ENCODE measurements around the gene USP30.
"Not testable (repeated sequence)": the region's sequence is repeated elsewhere in the genome, so short reads cannot be mapped to it uniquely, and the experiment has no call there.

Gene USP30, protein sequence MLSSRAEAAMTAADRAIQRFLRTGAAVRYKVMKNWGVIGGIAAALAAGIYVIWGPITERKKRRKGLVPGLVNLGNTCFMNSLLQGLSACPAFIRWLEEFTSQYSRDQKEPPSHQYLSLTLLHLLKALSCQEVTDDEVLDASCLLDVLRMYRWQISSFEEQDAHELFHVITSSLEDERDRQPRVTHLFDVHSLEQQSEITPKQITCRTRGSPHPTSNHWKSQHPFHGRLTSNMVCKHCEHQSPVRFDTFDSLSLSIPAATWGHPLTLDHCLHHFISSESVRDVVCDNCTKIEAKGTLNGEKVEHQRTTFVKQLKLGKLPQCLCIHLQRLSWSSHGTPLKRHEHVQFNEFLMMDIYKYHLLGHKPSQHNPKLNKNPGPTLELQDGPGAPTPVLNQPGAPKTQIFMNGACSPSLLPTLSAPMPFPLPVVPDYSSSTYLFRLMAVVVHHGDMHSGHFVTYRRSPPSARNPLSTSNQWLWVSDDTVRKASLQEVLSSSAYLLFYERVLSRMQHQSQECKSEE

DNA sequence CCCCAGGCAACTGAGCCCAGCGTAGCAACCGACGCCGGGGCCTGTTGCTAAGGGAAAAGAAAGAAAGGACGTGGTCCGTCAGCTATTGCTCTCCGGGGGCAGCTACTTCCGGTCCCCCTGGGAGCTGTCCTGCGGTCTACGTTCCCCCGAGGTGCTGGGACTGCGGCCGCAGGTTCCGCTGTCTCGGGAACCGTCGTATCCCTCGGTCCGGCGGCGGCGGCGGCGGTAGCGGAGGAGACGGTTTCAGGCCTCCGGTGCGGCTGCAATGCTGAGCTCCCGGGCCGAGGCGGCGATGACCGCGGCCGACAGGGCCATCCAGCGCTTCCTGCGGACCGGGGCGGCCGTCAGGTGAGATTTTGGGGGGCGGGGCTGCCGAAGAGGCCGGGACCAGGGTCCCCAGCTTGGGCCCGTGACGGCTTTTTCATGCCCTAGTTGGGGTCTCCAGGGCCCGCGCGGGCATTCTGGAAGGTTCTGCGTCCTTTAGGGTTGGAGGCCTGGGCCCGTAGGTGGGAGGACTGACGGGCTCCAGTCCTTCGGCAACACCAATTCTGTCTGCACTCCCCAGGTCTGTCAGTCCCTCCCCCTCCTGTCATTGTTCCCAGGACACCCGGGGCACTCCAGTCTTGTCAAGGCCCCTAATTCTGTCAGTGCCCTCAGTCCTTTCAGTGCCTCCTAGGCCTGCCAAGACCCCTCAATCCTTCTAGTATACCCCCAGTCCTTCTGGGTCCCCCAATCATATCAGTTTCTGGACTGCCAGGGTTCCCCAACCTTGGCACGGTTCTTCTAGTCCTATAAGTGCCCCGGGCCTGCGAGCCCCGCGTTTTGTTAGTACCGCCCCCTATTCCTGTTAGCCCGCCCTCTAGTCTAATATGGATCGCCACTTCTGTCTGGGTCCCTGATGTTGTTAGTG, at the start of gene USP30:
TSS of gene USP30 (plus strand) at position 163 of the 910 bp plus-strand sequence. CDS start at position 266, 103 bp downstream.
- intact Hi-C loops (cut with DNase I): no loop called here
- peak; percentile 80 to 98 (median 88) for DNase-seq

DNA sequence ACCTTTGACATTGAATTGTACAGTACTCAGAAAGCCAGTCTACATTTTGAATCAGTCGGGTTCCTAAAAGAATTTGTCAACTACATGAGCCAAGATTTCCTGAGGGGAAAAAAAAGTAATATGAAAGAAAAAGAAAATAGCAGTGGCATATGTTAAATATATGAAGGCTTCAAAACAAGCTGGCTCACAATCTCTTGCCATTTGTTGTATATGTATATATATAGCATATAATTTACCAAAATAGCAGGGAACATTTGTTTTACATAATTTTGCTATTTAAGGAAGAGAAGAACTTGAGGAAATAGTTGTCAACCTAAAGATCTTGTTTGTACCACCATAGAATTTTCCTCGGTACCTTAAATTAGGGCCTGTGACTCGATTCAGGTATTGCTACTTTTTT, 48.4 kb upstream of the USP30 start:
- intact Hi-C loops (cut with DNase I): no loop called here
- no peak for DNase-seq

DNA sequence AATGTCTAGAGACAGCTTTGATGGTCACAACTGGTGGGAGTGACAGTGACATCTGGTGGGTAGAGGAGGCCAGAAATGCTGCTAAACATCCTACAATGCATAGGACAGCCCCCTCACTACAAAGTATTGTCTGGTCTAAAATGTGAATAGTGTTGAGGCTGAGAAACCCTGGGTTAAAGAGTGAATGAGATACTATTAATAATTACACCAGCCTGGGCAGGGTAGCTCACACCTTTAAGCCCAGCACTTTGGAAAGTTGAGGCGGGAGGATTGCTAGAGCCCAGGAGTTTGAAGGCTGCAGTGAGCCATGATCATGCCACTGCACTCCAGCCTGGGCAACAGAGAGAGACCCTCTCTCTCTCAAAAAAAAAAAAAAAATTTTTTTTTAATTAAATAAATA, 42.6 kb upstream of the USP30 start:
- DNase-seq: no peak
- intact Hi-C loops (cut with DNase I): no loop called here

DNA sequence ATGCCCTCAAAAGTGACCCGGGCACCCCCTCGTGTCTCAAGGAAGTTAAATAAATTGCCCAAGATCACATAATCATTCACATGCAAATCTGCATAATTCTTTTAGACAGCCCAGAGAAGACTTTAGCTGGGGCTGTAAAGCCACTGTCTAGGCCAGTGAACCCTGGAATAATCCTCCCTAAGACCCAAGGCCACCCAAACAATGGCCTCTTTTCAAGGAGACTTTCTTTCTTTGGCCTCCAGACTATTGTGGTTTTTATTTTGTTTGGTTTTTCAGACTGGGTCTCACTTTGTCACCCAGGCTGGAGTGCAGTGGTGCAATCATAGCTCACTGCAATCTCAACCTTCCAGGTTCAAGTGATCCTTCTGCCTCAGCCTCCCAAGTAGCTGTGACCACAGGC, 42.1 kb upstream of the USP30 start:
- intact Hi-C loops (cut with DNase I): no loop called here

DNA sequence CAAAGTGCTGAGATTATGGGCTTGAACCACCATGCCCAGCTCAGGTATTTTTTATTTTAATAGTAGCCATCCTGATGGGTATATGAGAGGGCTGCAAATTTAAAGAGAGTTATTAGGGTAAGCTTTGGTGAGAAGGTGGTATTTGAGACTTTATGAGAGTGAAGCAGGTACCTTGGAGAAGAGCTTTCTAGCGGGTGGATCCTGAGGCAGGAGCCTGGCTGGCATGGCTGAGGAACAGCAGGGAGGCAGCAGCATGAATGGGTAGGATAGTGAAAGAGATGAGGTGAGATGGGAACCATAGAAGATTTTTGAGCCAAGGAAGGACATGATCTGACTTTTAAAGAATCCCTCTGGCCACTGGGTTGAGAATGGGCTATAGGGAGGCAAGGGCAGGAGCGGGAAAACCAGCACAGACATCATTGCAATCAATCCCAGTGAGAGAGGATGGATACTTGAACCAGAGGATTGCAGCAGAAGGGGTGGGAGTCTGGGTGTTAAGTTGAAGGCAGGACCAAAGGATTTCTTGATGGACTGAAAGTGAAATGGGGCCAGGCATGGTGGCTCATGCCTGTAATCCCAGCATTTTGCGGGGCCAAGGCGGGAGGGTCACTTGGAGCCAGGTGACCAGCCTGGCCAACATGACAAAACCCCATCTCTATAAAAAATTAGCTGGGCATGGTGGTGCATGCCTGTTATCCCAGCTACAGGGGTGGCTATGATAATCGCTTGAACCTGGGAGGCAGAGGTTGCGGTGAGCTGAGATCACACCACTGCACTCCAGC, 37.2 kb upstream of the USP30 start:
- intact Hi-C loops (cut with DNase I): no loop called here
- DNase-seq: no peak

More for the DNA sequence above, 42.1 kb upstream of the USP30 start:
- no peak for DNase-seq

DNA sequence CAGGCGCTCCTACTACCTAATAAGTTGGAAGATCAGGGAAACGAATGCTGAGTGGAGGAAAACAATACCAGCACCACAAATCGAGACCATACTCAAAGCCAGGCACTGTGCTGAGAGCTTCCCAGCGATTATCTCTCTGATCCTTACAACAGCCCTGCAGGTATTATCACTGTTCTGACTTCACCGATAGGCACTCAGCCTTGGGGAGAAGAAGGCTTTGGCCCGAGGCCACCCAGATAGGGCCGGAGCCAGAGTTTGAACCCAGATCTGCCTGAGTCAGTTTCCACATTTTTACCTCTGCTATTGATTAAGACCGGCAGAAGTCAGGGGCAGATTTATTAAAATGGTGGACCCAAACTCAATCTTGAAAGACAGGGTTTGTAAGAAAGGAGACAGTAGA, 36.4 kb upstream of the USP30 start:
- intact Hi-C loops (cut with DNase I): no loop called here
- no peak for DNase-seq

DNA sequence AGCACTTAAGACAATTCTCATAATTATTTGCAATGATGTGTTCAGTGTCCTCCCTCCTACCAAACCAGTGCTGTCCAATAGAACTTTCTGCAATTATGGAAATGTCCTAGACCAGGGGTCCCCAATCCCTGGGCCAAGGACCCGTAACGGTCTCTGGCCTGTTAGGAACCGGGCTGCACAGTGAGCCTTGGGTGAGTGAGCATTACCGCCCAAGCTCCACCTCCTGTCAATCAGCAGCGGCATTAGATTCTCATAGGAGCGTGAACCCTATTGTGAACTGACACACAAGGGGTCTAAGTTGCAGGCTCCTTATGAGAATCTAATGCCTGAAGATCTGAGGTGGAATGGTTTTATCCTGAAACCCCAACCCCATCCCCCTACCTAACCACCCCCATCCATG, 35.4 kb upstream of the USP30 start:
- intact Hi-C loops (cut with DNase I): no loop called here
- DNase-seq: no peak

DNA sequence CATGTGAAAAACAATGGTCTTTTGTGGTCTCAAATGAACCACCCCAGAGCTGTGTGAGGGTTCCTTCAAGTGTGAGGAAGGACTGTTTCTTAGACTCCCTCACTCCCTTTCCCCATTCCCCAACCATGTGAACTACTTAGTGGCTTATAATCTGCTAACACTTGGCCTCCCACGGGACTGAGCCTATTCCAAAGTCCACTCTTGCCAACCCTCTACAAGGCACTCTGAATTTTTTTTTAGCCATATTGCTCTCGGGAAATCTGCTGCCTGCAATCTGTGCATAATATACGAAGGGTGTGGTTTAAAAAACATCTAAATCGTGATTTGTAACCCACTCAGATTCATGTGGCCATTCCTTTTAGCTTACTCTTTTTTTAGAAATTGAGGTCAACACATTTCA, 34.1 kb upstream of the USP30 start:
- intact Hi-C loops (cut with DNase I): no loop called here
- DNase-seq: no peak

DNA sequence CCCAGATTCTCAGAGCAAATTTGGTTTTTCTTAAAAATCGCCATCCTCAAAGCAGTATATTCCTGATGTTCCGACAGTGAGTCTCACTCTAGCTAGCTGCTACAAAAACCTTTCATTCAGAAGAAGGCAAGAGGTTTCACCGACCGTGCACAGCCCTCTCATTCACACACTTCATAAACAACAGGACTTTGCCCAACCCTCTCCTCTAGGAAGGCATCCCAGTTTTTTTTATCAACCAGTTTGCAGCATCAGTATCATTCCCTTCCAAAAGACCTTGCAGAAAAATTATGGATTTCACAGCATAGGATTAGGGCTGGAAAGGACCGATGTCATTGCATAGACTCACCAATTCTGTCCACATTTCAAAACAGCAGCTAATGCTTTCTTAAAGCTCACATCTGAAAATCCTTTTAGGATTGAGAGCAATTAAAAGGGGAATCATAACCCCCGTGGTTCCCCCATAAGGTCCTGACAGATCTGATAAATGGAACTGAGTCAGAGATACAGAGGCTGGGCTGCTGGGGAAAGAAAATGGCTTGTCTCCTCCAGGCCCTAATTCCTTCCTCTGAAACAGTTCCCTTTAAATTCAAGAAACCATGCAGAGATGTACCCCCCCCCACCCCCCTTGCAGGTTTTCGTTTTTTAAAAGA, 32.1 kb upstream of the USP30 start:
- intact Hi-C loops (cut with DNase I): loop anchor here (2.0 kb wide), 1 partner anchor 73 kb away; the partner anchor contains the start of gene ALKBH2
- peak in 1 of 10 donors; percentile 17 for DNase-seq

DNA sequence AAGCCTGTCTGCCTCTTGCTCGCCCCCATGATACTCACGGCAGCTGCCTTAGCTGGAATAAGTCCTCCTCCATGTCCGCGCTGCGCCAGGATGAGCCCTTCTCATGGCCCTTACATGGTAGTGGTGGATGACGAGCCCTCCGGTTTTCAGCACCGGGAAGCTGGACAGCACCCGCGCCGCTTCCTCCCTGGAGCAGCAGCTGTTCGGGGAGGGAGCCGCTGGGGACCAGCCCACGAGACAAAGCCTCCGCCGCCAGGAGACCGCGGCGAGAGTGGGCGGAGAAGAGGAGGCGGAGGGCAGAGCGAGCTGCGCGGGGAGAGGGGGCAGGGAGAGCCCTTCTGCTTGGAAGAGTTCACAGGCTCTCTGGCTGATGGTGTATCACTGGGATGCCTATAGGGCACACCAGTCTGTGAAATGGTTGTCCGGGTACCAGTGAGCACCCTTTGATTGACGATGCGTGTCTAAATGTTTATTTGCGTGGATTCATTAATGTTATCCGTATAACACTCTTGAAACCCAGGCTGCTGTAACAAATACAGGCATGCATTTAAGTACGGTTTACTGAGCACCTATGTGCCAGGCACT, 31.5 kb upstream of the USP30 start, which contains the start of gene SVOP:
TSS of gene SVOP (minus strand) at position 273 of the 585 bp plus-strand sequence. CDS start at position 73, 200 bp downstream.
- peak; percentile 80 to 98 (median 86) for DNase-seq
- intact Hi-C loops (cut with DNase I): loop anchor here (2.0 kb wide), 1 partner anchor 72 kb away; the partner anchor contains the start of gene ALKBH2

DNA sequence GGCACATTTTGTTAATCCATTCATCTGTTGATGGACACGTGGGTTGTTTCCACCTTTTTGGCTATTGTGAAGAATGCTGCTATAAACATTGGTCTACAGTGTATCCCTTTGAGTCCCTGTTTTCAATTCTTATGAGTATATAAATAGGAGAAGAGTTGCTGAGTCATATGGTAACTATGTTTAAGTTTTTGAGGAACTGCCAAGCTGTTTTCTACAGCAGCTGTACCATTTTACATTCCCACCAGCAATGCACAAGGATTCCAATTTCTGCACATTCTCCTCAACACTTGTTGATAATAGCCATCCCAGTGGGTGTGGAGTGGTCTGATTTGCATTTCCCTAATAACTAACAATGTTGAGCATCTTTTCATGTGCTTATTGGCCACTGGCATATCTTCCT, 24.6 kb upstream of the USP30 start:
- intact Hi-C loops (cut with DNase I): no loop called here
- no peak for DNase-seq

DNA sequence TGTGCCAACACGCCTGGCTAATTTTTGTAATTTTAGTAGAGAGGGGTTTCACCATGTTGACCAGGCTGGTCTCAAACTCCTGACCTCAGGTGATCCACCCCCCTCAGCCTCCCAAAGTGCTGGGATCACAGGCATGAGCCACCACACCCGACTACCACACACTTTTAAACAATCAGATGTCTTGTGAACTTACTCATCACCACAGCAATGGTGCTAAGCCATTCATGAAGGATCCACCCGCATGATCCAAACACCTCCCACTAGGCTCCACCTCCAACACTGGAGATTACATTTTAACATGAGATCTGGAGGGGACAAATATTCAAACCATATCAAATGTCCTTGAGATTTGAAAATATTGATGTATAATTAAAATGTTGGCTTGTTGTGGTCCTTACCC, 23.8 kb upstream of the USP30 start:
- intact Hi-C loops (cut with DNase I); DNase-seq: not testable (repeated sequence)

DNA sequence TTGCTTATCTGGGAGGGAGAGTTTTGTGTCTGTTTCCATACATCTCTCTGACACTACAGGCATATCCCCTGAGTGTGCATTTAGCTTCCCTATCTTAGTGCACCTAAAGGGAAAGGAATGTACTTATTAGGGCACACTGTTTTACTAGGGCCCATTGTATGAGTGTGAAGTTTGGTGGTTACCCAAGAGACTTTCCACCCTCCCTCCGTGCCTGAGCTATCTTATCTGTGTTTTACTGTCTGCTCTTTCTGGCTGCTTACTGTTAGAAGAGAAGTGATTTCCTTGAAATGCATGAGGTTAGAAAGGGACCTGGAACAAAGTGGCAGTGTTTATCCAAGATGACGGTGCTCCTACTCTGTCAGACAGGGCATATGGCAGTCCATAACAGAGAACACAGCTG, 23.0 kb upstream of the USP30 start:
- intact Hi-C loops (cut with DNase I): no loop called here
- no peak for DNase-seq

DNA sequence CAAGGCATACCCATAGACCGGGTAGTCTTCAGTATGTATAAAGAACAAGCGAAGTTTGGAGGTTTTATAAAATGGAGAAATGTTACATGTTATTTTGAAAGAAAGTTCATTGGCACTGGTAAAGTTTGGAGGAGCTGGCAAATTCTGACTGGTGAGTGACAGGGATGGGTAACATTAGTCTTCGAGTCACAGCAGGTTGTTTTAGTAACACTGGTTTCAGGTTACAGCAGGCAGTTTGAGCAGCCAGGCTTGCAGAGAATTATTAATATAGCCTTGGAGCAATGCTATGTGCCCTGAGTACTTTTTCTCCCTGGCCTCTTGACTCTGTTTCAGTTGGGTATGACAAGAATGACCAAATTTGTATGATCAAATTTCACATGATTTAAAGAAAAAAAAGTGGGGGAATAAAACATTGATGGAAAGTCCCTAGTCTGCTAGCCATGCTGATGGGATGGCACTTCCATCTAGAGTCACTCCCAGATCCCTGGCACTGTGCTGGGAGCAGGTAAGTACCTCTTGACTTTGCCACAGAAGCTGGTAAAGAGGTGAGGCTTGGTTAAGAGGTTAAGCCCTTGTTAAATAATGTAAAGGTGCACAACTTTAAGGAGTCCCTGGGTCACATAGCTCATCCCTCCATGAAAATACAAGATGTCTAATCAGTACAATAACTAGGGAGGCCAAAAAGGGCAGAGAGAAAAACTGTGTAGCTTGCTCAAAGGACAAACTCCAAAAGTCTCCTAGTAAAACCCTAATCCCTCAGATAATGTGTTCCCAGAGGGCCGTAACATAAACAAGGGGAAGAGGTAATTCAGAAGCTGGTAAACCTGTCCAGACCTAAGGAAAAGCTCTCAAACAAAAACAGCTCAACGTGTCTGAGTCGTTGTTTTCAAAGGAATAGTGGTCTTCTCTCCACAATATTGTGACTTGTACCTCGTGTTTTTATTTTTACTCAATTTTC, 18.9 kb upstream of the USP30 start:
- intact Hi-C loops (cut with DNase I): no loop called here
- DNase-seq: no peak

DNA sequence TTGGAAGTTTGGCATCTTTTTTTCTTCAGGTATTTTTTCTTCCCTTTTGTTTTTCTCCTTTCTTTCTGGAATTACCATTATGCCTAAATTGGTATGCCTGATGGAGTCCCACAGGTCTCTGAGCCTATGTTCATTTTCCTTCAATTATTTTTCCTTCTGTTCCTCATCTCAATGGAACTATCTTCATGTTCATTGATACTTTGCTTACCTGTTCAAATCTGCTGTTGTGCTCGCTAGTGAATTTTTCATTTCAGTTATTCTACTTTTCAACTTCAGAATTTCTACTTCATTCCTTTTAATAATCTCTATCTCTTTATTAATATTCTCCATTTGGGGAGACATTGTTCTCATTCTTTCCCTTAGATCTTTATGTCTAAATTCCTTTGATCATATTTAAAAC, 15.4 kb upstream of the USP30 start:
- intact Hi-C loops (cut with DNase I): no loop called here
- DNase-seq: no peak

DNA sequence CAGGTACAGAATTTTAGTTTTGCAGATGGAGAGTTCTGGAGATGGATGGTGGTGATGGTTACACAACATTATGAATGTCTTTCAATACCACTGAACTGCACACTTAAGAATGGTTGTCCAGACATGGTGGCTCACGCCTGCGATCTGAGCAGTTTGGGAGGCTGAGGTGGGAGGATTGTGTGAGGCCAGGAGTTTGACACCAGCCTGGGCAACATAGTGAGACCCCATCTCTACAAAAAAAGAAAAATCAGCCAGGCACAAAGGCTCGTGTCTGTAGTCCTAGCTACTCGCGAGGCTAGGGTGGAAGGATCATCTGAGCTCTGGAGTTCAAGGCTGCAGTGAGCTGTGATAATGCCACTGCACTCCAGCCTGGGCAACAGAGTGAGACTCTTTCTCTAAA, 8.1 kb upstream of the USP30 start:
- intact Hi-C loops (cut with DNase I): no loop called here

DNA sequence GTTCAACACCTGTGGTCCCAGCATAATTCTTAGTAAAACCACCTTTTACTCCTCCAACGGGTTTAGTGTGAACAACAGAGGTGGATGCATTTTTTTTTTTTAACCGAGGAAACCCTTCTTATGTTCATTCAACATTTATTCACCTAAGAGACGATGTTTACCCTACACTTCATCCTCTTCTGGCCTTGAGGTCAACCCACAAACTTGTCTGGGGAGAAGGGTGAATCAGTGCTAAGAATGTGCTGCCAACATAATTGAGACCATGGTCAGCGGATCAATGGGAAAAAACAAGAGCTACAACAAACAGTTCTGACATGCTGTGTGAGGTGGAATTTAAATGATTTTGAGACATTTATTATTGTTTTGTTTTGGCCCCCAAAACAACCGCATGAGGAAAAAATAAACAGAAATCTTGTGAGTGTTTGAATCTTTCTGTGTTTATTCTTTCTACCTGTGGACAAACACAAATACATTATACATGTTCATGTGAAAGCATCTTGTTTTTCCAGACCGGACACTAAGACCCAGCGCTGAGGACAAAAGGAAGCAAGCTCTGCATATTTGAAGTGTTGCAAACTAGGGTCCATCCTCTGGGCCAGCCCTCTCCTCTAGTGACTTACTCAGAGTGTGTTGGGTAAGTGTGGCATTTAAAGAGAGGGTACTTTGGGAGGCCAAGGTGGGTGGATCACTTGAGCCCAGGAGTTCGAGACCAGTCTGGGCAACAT, 5.1 kb upstream of the USP30 start:
- peak in 1 of 10 donors; percentile 32 for DNase-seq
- intact Hi-C loops (cut with DNase I): no loop called here

More for the DNA sequence above, 8.1 kb upstream of the USP30 start:
- no peak for DNase-seq
